Midbrain (tissue), 1 donor: ENCODE results near the gene AKAP5.
A peak's percentile ranks its signal among the peaks of the same experiment; 100 is the strongest.

ENCODE experiments used
- DNase-seq: peaks from one replicate; lab custom pipeline; 2025; lab: John Stamatoyannopoulos, UW

Gene AKAP5

GRCh38 chr14:64465191-64465822 is at the start of gene AKAP5:
AKAP5 (plus strand) TSS chr14:64465499; CDS start chr14:64468395, 2,896 bp downstream.
- peak; percentile 64 for DNase-seq

- no peak for DNase-seq
Observed at GRCh38 chr14:64416348-64416932, 48.9 kb upstream of the AKAP5 start.

GRCh38 chr14:64417055-64417770 is 48.1 kb upstream of the AKAP5 start:
- no peak for DNase-seq

GRCh38 chr14:64417771-64418125 is 47.6 kb upstream of the AKAP5 start:
- DNase-seq: no peak

GRCh38 chr14:64419003-64419402 is 46.3 kb upstream of the AKAP5 start:
- DNase-seq: no peak

- DNase-seq: no peak
Observed at GRCh38 chr14:64421166-64421565, 44.1 kb upstream of the AKAP5 start.

- DNase-seq: no peak
Observed at GRCh38 chr14:64422005-64422404, 43.3 kb upstream of the AKAP5 start.

- no peak for DNase-seq
Observed at GRCh38 chr14:64422756-64423155, 42.5 kb upstream of the AKAP5 start.

- DNase-seq: no peak
Observed at GRCh38 chr14:64423987-64424386, 41.3 kb upstream of the AKAP5 start.

GRCh38 chr14:64434528-64434927 is 30.8 kb upstream of the AKAP5 start:
- DNase-seq: no peak

GRCh38 chr14:64438181-64438841 is 27.0 kb upstream of the AKAP5 start:
- no peak for DNase-seq

GRCh38 chr14:64439141-64439540 is 26.2 kb upstream of the AKAP5 start:
- DNase-seq: no peak

GRCh38 chr14:64440494-64440893 is 24.8 kb upstream of the AKAP5 start:
- no peak for DNase-seq

- no peak for DNase-seq
Observed at GRCh38 chr14:64442300-64442988, 22.9 kb upstream of the AKAP5 start.

- no peak for DNase-seq
Observed at GRCh38 chr14:64444140-64444539, 21.2 kb upstream of the AKAP5 start.

GRCh38 chr14:64444984-64445845 is 20.1 kb upstream of the AKAP5 start:
- no peak for DNase-seq

GRCh38 chr14:64447876-64448670 is 17.2 kb upstream of the AKAP5 start:
- no peak for DNase-seq

- DNase-seq: no peak
Observed at GRCh38 chr14:64450255-64450654, 15.0 kb upstream of the AKAP5 start.

- DNase-seq: no peak
Observed at GRCh38 chr14:64454671-64455070, 10.6 kb upstream of the AKAP5 start.

- no peak for DNase-seq
Observed at GRCh38 chr14:64459405-64460136, 5.7 kb upstream of the AKAP5 start.
